ENCODE data around the gene CMKLR1.

The CMKLR1 gene

DNA sequence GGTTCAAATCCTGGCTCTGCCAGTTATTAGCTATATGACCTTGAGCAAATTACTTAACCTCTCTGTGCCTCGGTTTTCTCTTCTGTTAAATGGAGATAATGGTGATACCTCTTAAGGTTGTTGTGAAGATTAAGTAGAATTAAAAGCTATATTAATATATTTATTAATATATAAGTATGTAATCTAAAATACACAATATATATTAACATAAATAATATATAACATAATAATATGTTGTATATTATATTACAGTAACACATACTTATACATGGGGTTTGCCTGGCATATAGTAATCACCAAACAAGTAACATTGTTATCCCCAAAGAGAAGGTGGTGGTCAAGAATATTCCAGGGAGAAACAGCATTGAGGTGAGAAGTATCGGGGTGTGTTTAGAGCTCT, 92.0 kb downstream of the CMKLR1 start:
- no peaks in the 10 kb centered on the region for H4K20me1 ChIP-seq (ENCODE audit: insufficient read depth, low read length)

DNA sequence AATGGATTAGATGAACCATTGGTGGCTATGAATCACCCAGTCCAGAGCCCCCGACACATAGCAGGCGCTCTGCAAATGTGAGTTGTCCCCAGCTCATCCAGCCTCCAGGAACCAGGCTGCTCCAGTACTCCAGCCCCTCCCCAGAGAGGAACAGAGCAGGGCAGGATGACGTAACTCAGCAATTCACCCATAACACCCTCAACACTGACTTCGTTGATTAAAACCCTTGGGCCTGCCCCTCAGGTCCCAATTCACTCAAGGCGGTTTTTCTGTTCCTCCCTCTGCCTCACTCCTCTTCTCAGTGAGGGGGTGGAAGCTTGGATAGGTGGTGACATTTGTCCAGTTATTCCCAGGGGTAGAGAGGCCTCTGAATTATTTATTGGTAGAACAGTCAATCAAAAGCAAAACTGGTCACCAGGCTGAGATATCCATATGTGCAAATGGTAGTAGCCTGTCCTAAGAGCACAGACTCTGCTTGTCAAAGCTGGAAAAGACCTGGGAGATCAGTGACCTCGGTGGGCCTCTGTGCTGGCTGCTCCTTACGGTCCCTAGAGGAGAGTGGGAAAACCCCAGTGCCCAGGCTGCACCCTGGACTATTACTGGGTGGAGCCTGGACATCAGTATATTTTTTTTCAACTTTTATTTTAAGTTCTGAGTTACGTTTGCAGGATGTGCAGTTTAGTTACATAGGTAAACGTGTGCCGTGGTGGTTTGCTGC, 97.0 kb downstream of the CMKLR1 start:
- H3K9me2 ChIP-seq (ENCODE audit: low read depth, low read length) = no peaks in the 10 kb centered on the region
- no peak for TF ChIP-seq EZH2 (IDR thresholded peaks at IDR 0.05; ENCODE audit: borderline replicate concordance, low read length)
- TF ChIP-seq, protein P1, sequence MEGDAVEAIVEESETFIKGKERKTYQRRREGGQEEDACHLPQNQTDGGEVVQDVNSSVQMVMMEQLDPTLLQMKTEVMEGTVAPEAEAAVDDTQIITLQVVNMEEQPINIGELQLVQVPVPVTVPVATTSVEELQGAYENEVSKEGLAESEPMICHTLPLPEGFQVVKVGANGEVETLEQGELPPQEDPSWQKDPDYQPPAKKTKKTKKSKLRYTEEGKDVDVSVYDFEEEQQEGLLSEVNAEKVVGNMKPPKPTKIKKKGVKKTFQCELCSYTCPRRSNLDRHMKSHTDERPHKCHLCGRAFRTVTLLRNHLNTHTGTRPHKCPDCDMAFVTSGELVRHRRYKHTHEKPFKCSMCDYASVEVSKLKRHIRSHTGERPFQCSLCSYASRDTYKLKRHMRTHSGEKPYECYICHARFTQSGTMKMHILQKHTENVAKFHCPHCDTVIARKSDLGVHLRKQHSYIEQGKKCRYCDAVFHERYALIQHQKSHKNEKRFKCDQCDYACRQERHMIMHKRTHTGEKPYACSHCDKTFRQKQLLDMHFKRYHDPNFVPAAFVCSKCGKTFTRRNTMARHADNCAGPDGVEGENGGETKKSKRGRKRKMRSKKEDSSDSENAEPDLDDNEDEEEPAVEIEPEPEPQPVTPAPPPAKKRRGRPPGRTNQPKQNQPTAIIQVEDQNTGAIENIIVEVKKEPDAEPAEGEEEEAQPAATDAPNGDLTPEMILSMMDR (IDR thresholded peaks at IDR 0.05; ENCODE audit: low read length) = no peak
- H3K4me2 ChIP-seq (ENCODE audit: low read length) = no peak overlapping the region

More for the DNA sequence above, 92.0 kb downstream of the CMKLR1 start:
- Histone ChIP-seq H3K9me2 (ENCODE audit: low read depth, low read length) (no peaks in the 10 kb centered on the region), H3K27me3 (ENCODE audit: insufficient read depth, low read length) (no peaks in the 10 kb centered on the region), H3K36me3 (ENCODE audit: insufficient read depth, low read length) (no peaks in the 10 kb centered on the region), H3K4me1 (ENCODE audit: insufficient read depth, low read length, severe bottlenecking) (no peaks in the 10 kb centered on the region), H3F3A (ENCODE audit: insufficient read depth, low read length) (no peaks in the 10 kb centered on the region), H3K9me3 (ENCODE audit: low read length) (no peaks in the 10 kb centered on the region), H3K79me2 (ENCODE audit: insufficient read depth, low read length) (no peaks in the 10 kb centered on the region), H3K27ac (ENCODE audit: low read depth, low read length, poor library complexity, severe bottlenecking) (no peak overlapping the region), H2AFZ (ENCODE audit: low read length) (no peak overlapping the region), H3K9ac (ENCODE audit: low read length) (no peak overlapping the region), H3K4me2 (ENCODE audit: low read length) (no peak overlapping the region), H3K4me3 (ENCODE audit: low read depth, low read length, poor library complexity, severe bottlenecking) (no peak overlapping the region)
- TF ChIP-seq EZH2 (IDR thresholded peaks at IDR 0.05; ENCODE audit: borderline replicate concordance, low read length) = no peak
- TF ChIP-seq, protein P1 (IDR thresholded peaks at IDR 0.05; ENCODE audit: low read length) = no peak

DNA sequence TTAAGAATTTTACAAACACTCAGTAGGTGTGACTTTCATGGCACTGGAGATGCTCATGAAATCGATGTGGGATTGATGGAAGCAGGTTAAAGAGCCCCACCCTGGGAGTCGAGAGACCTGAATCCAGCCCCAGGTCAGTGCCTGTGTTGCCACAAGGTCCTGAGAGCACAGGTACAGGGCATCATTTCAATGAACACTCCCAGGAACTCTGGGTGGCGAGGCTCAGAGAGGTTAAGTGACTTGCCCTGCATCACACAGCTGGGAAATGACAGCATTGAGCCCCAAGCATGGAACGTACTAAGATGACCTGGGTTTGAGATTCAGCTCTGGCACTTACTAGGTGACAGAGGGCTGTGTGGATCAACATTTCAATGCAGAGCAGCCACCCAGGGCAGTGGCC, 98.2 kb downstream of the CMKLR1 start:
- Histone ChIP-seq H2AFZ (ENCODE audit: low read length) (no peak overlapping the region), H3K4me1 (ENCODE audit: insufficient read depth, low read length, severe bottlenecking) (no peaks in the 10 kb centered on the region), H3F3A (ENCODE audit: insufficient read depth, low read length) (no peaks in the 10 kb centered on the region), H3K79me2 (ENCODE audit: insufficient read depth, low read length) (no peaks in the 10 kb centered on the region), H3K9me2 (ENCODE audit: low read depth, low read length) (no peaks in the 10 kb centered on the region), H3K27ac (ENCODE audit: low read depth, low read length, poor library complexity, severe bottlenecking) (no peak overlapping the region), H4K20me1 (ENCODE audit: insufficient read depth, low read length) (no peaks in the 10 kb centered on the region), H3K27me3 (ENCODE audit: insufficient read depth, low read length) (no peaks in the 10 kb centered on the region), H3K9me3 (ENCODE audit: low read length) (no peaks in the 10 kb centered on the region), H3K9ac (ENCODE audit: low read length) (no peak overlapping the region), H3K4me2 (ENCODE audit: low read length) (no peak overlapping the region), H3K4me3 (ENCODE audit: low read depth, low read length, poor library complexity, severe bottlenecking) (no peak overlapping the region), H3K36me3 (ENCODE audit: insufficient read depth, low read length) (no peaks in the 10 kb centered on the region)
- TF ChIP-seq EZH2 (IDR thresholded peaks at IDR 0.05; ENCODE audit: borderline replicate concordance, low read length) = no peak
- TF ChIP-seq, protein P1 (IDR thresholded peaks at IDR 0.05; ENCODE audit: low read length) = no peak

More for the DNA sequence above, 97.0 kb downstream of the CMKLR1 start:
- no peaks in the 10 kb centered on the region for H3K9me3 ChIP-seq (ENCODE audit: low read length)
- H3K27ac ChIP-seq (ENCODE audit: low read depth, low read length, poor library complexity, severe bottlenecking) = no peak overlapping the region
- no peaks in the 10 kb centered on the region for H3K36me3 ChIP-seq (ENCODE audit: insufficient read depth, low read length)
- H3K9ac ChIP-seq (ENCODE audit: low read length) = no peak overlapping the region
- H2AFZ ChIP-seq (ENCODE audit: low read length) = no peak overlapping the region
- no peaks in the 10 kb centered on the region for H3K4me1 ChIP-seq (ENCODE audit: insufficient read depth, low read length, severe bottlenecking)
- no peaks in the 10 kb centered on the region for H3K79me2 ChIP-seq (ENCODE audit: insufficient read depth, low read length)
- H3K27me3 ChIP-seq (ENCODE audit: insufficient read depth, low read length) = no peaks in the 10 kb centered on the region
- no peaks in the 10 kb centered on the region for H4K20me1 ChIP-seq (ENCODE audit: insufficient read depth, low read length)
- H3K4me3 ChIP-seq (ENCODE audit: low read depth, low read length, poor library complexity, severe bottlenecking) = no peak overlapping the region
- no peaks in the 10 kb centered on the region for H3F3A ChIP-seq (ENCODE audit: insufficient read depth, low read length)
